Measurements from ENCODE around the gene SLC9A7.

The SLC9A7 gene
- 116 to 417 (median 238) reads per million in 17 experiments for total RNA-seq

DNA sequence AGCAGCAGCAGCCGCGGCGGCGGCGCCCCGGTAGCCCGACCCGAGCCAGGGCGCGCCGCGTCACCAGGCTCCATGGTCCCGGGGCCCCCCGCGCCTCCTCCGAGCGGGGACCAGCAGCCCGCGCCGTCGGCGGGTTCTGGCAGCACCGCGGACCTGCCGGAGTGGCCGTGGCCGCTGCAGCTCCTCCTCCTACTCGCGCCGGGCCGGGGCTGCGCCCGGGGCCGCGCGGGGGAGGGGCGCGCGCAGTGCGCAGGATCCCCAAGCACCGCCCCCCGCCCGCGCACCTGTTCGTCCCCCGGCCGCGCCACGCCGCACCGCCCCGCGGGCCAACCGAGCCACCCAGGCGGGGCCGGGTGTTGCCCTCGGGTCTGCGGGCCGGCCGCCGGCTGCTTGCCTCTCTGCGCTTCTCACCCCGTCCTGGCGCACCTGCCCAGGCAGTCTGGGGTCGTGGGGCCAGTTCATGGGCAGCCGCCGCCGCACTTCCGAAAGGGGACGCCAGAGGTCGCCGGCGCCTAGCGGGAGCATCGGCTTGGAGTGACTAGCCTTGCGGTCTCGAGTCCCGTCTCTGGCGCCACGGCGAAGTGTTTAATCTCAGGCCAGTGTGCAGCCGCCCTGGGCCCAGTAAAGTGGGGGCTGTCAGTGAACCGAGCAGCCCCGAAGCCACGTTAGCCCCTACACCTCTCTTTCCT, at the start of gene SLC9A7:
Gene SLC9A7, minus strand, starts transcription at position 163 of the 689 bp plus-strand sequence. Its CDS starts 89 bp downstream, at position 74.
- DNase-seq, result peak; percentile 77 to 87 (median 84)

DNA sequence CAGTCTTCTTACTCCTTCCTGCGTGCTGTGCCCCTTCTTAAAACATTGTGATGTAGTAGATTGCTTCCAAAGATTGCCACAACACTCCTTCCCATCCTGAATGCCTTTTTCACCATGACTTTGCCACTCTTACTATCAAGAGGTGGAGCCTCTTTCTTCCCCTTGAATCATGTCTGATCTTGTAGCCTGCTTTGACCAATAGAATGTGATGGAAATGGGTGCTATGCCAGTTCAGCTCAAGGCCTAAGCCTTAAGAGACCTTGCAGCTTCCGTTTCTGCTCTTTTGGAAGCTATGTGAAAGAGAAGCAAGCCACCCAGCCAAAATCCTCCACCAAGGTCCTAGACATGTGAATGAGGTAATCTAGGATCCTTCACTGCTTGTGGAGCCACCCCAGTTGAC, 46.4 kb upstream of the SLC9A7 start:
- DNase-seq, result no peak

DNA sequence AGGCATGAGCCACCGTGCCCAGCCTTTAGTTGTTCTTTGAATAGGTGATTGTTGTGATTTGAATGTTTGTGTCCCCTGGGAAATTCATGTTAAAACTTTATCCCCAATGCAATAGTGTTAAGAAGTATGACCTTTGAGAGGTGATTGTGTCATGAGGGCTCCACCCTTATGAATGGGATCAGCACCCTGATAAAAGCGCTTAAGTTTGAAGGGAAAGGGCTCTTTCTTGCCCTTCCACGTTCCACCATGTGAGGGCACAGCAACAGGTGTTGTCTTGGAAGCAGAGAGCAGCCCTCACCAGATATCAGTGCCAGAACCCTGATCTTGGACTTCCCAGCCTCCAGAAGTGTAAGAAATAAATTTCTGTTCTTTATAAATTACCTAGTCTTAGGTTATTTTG, 44.2 kb upstream of the SLC9A7 start:
- peak in 1 of 4 experiments; percentile 19 for DNase-seq

DNA sequence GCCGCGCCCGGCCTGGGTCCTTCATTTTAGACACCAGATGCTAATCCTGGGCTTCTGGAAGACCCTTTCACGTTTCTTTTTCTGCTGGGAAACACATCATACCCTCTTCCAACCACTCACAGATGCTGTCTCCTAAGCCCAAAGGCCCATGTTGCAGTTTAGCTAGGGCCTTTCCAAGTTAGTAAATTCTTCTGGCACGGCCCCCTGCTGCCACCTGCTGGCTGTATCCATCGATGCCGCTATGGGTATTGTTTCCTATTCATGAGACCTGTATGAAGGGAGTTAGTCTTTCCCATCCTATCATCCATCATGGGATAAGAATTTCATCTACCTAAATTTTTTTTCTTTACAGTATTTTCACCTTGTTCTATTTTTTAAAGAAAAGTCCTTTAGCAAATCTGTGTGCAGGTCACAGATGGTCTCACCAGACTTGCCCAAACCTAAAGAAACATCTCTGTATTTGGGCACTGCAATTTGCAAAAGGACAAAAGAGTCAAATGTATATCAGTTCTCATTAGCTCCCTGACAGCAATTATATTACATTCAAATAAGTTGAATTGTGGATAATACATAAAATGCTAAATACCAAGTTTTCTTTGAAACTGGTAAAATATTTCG, 37.8 kb upstream of the SLC9A7 start:
- DNase-seq, result peak; percentile 77 to 88 (median 82)

DNA sequence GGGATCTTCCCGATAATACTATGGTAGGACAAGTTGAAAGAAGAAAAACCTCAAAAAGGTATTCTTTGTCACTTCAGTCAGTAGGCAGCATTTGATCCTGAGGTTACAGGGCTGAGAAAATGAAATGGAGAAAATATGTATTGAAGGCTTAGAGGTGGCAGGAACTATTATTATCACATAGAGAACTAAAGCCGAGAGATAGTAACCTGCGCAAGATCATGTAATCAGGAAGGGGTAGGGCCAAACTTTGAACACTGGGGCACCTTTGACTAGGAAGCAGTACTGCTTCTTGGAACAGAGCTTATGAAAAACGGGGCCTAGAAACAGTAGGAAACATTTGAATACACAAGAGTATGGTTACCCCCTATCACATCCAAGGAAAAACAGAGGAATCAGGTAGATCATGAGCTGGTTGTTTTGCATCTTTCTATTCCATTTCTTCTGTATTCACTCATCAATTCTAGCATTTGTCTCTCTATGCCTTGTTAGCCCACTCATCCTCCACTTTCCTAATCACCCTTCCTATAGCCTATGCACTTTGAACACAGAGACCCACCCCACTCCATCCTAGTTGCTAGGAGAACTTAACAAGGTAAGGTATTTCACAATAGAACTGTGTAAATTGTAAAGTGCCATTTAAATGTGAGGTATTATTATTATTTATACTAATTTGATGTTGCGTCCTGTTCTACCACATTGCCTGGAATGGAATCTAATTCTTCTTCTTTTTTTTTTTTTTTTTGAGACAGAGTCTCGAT, 34.6 kb upstream of the SLC9A7 start:
- DNase-seq, result peak in 1 of 4 experiments; percentile 9

DNA sequence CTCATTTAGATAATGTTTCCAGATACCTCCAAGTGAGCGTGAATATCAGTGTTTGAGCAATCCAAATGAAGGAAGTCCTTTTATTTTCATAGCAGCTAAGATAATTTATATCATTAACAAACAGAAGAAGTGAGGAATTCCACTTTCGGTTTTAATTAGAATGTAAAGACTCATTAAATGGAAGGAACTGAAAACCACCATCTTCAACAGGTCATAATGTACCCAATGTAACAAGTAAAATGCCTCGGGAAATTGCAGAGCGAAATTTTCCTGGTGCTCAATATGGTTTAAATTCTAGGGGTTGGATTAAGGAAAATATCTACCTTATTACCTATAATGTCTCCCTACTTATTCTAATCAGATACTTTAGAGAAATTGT, 33.9 kb upstream of the SLC9A7 start:
- DNase-seq, result no peak

DNA sequence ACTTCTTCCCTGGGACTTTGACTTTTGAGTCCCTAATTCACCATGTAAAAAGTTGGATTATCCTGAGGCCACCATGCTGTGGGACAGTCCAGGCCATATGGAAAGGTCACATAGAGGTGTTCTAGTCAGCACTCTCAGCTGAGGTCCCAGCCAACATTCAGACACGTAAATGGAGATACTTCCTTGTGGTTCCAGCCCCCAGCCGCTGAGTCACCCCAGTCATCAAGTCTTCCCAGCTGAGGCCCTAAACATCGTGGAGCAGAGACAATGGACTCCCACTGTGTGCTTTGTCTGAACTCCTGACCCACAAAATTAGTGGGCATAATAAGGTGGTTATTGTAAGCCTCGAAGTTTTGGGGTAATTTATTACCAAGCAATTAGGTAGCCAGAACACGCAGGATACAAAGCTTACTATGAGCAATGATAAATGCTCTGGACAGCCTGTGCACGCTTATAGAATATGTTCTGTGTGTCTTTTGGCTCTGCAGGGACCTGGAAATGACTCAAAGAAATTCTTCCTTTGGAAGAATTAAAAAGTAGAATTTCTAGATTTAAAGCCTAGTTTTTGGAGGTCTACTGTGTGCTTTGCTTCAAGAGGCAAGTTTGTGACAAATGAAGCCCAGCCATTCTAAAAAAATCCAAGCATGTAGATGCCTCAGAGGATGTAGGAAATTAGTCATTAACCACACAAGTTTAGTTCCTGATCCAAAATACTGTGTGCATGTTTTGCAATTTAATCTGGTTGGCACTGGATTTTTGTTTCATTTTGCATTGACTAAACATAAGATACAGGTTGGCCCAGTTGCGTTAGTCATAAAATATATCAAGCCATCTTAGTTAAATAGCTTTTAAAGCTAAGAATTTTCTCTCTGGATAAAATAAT, 33.2 kb upstream of the SLC9A7 start:
- peak; percentile 62 to 84 (median 82) for DNase-seq

DNA sequence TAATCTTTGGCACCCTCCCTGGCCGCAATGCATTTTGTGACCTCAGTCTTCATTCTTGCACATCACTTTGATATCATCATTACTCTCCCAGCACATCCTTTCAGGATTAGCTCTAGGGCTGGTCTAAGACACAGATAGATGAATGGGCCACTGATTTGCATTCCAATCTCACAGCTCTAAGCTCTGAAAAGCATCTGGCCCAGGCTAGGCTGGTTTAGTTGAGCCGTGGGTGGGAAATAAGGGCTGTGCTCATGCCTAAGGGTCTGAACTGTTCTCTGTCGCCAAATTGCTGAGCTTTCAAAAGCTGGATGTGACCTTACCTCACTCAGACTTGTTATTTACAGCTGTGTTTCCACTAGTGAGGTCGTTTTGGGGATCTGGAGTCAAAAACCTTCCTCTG, 30.0 kb upstream of the SLC9A7 start:
- DNase-seq, result peak in 2 of 4 experiments; percentile 10 to 16

DNA sequence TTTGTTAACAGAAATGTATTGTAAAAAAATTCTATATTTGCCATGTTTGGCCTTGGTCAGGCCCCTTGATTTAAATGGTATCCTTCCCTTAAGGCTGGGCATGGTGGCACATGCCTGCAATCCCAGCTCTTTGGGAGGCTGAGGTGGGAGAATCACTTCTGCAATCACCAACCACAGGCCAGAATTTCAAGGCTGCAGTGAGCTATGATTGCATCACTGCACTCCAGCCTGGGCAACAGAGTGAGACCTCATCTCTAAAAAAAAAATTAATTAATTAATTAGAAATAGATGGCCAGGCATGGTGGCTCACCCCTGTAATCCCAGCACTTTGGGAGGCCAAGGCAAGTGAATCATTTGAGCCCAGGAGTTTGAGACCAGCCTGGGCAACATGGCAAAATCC, 25.5 kb upstream of the SLC9A7 start:
- DNase-seq, result peak; percentile 15 to 58 (median 54)

DNA sequence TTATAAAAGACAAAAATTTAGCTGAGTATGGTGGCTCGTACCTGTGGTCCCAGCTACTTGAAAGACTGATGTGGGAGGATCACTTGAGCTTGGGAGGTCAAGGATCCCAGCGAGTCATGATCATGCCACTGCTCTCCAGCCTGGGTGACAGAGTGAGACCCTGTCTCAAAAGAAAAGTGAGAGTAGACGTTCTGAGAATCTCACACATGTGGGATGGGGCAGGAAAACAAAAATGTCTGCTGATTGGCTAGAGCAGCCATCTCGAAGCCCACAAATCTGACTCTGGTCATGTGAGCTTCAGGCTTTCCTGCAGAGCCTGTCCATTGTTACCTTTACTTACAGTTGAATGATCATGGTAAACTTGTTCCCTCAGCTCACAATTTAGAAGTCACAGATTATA, 23.1 kb upstream of the SLC9A7 start:
- DNase-seq, result no peak

DNA sequence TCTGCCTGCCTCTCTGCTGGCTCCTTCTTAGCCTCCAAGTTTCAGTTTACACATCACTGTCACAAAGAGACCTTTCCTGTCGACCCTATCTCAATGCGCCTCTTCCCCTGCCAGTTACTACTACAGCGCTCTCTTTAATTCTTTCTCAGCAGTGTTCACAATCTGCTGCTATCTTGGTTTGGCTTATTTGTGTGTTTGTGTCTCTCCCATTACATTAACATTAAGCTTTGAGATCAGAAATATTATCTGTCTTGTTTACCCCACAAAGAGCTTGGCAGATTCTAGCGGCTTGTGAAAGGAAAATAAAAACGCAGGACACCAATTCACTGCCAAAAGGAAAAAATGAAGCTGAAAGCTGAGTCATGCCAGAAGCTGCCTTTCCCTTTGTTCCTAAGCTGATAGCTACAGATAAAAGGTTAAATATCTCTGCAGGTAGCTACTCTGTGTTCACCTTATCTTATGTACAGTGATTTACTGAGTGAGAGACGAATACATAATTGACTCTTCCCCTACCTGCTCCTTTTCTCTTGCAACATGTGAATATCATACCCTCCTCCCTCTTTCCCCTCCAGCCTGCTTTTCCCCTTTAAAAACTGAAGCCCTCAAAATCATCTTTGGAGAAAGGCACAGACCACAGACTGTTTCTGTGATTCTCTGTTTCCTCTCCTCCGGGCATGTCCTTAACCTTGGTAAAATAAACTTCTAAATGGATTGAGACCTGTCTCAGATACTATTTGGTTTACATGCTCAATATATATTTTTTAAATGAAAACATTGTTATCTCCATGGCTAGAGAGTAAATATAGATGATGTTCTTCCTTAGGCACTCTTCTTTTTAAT, 19.3 kb upstream of the SLC9A7 start:
- DNase-seq, result no peak

DNA sequence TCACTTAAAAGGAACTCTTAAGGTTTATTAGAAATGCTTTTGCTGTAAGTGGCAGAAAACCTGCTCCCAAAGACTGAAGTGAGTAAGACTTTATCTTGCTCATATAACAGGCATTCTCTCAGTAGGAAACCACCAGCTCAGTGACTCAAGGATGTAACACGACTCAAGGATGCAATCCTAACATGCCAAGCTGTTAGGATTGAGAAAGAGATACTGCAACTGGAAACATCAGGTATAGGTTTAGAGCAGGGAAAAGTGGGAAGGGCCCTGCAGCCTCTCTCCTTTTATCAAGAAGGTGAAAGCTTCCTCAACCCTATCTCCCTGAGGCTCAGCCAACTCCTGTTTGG, 11.9 kb upstream of the SLC9A7 start:
- peak in 1 of 4 experiments; percentile 7 for DNase-seq

DNA sequence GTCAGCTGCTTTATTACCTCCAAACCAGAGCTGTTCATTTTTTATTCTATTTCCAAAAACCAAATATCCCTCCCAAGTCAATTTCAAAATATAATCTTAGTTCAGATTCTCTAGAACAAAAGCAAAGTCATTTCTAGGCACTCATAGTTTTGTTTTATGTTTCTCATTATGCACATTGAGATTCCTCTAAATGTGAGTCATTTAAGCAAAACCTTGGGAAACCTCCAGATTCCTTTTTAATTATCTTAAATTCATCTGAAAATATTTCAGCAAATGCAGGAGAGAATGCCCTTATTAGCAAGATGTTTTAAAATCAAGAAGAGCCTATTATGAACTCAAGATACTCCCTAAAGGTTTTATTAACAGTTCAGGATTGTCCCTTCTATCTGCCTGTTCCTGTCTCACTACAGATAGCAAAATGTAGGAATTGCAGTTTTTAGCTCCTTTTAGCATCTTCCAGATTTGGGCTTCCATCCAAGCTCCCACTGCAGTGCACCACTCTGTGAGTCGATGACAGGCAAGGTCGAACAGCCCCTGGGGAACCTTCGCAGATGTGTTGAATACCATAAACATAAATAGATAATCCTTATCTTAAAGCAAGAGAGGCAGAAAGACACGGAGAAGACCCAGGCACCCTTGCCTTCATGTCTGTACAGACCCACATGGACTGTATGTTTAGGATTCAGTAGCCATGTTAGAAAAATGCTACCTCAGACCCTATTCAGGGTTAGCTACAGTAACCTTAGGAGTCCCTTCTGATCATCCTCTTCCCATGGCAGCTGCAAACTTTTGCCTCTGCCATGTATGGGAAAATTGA, 11.3 kb upstream of the SLC9A7 start:
- DNase-seq, result no peak

DNA sequence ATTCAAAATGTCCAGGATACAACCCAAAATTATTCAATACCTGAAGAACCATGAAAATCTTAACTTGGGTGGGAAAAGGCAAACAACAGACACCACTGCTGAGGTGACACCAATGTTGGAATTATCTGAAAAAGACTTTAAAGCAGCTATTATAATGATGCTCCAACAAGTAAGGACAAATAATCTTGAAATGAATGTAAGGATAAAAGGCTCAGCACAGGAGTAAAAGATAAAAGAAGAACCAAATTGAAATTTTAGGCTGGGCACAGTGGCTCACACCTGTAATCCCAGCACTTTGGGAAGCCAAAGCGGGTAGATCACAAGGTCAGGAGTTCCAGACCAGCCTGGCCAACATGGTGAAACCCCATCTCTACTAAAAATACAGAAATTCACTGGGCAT, 4.0 kb upstream of the SLC9A7 start:
- no peak for DNase-seq

DNA sequence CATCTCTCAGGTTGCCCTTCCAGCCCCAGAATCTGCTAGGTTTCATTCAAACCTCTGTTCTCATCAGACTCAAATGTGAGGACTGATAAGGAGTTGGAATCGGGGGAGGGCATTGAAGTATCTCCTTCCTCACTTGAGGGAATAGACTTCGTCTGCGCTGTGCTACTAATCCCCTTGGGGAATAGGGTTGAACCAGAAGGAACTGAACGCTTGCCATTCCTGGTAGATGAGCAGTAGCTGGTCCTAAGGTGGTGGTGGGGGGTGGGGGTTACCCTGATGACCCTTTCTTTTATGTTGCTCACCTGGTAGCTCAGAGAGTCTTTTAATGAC, 692 bp upstream of the SLC9A7 start:
- no peak for DNase-seq

DNA sequence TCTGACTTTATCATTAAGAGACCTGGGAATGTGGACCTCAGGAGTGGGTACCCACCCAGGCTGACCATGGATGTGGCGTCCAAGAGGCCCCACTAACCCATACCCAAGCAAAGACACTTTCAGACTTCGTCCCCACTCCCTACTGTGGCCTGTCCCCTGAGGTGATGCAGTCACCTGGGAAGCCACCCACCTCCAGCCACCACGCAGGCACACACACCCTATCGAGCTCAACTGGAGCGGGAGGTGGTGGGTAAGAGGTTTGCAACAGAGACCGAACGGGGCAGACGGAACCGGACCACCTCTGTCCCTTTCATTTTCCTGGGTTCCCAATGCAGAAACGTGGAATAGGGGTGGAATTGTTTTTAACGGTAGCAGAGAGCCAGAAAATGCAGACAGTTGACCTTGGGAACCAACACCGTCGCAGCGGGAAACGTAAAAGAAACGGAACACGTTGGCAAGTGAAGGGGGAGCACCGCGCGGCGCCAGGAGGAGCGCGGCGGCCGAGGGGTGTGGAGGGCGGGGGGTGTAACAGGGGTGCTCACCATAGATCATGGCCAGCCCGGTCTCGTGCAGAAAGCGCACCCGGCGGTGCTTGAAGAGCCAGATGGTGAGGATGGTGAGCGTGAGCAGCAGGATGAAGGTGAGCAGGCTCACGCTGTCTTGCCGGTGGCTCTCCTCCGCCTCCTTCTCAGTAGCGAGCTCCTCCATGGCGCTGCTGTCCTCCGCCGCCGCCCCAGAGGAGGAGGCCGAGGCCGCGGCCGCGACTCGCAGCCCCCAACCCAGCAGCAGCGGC, 559 bp downstream of the SLC9A7 start:
- peak in 3 of 4 experiments; percentile 9 to 27 (median 23) for DNase-seq

DNA sequence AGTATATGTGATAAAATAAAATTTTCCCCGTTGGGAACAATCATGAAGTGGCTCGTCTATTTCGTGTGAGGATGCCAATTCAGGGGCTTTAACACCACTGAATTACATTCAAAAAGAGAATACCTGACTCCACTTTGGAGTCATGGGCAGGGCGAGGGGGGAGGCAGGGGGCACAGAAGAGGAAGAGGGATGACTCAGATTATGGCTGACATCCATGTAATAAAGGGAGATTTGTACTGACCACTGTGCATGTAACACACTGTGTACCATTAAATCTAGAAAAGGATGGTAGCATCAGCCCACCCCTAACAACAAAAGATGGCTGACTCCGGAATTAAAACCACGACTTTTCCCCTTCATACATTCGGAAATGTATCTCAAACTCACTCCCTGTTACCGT, 1.3 kb downstream of the SLC9A7 start:
- DNase-seq, result peak in 1 of 4 experiments; percentile 15

DNA sequence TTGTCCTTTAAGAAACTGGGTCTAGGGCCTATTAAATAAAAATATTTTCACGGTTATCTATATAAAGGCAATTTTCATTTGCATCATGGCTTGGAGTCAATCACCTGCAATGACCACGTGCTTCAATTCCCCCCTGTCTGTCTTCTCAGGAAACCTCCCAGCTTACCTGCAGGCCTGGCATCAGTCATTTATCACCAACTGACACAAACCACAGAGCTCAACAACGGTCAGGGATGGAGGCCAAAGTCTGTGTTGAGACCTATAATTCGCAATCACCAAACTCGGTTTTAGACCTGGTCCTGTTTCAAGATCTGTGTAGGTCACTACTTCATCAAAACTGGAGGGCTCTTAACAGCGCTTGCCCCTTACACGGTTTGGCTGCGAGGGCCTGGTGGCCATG, 1.9 kb downstream of the SLC9A7 start:
- no peak for DNase-seq

DNA sequence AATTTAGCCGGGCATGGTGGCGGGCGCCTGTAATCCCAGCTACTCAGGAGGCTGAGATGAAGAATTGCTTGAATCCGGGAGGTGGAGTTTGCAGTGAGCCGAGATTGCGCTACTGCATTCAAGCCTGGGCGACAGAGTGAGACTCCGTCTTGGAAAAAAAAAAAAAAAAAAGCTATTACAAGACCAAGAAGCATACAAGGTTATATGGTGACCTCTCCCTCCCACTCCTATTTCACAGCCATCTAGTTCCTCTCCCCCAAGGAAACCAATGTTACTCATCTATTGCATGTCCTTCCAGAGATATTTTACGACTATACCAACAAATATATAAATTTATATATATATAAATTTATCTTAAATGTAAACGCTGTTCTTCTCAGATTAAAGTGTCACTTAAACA, 3.2 kb downstream of the SLC9A7 start:
- peak; percentile 24 to 79 (median 58) for DNase-seq

DNA sequence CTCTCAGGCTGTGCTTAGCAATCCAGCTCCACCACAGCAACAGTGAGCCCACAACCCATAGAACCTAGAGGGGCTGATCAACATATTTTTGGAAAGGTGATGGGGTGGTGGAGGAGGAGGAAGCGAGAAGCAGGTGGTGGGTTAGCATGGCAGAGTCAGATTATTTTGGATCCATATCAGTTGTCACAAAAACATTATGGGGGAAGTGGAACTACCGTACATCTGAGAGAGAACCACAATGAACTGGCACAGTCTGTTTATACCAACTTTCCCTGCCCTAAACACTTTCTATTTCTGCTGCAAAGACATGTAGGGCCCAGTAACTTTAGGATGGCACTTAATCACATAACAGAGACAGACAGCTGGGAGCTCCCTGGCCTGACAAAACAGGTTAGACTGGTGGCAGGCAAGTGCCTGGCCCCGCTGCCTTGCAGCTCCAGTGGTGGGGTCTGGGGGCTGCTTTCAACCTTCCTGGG, 4.3 kb downstream of the SLC9A7 start:
- peak in 2 of 4 experiments; percentile 3 to 26 for DNase-seq
